BLaER1 treated with 17β-estradiol and CSF1 and Interleukin-3, amounts not matched to agents 10 nM and 100 nM (cell line): ENCODE measurements around the gene CXCL12.
A peak's percentile ranks its signal among the peaks of the same experiment; 100 is the strongest.

Source experiments
- H3K27ac ChIP-seq, 11 experiments: shearing (Covaris generic); formaldehyde crosslinking; 2 replicates each; pipeline ENCODE4 v1.8.1; 2022
- H3K27me3 ChIP-seq, 11 experiments: shearing (Covaris generic); formaldehyde crosslinking; 2 replicates each; pipeline ENCODE4 v1.8.1; 2022
- H3K36me3 ChIP-seq, 11 experiments: shearing (Covaris generic); formaldehyde crosslinking; 2 replicates each; pipeline ENCODE4 v1.8.1; 2022
- H3K4me1 ChIP-seq, 10 experiments: shearing (Covaris generic); formaldehyde crosslinking; 2 replicates each; pipeline ENCODE4 v1.8.1; 2022
- H3K4me2 ChIP-seq, 11 experiments: shearing (Covaris generic); formaldehyde crosslinking; 2 replicates each; pipeline ENCODE4 v1.8.1; 2022
- H3K4me3 ChIP-seq, 10 experiments: shearing (Covaris generic); formaldehyde crosslinking; 2 replicates each; pipeline ENCODE4 v1.8.1; 2022
- H3K9ac ChIP-seq, 11 experiments: shearing (Covaris generic); formaldehyde crosslinking; 2 replicates each; pipeline ENCODE4 v1.8.1; 2022
- H3K9me3 ChIP-seq, 11 experiments: shearing (Covaris generic); formaldehyde crosslinking; replicated peaks in 1 of 11; 2 replicates each; pipeline ENCODE4 v1.8.1; 2022
- H4K20me1 ChIP-seq, 11 experiments: shearing (Covaris generic); formaldehyde crosslinking; 2 replicates each; pipeline ENCODE4 v1.8.1; 2022
- Cebpa-rat ChIP-seq, 11 experiments: shearing (Covaris generic); IDR thresholded peaks; 2 replicates each; pipeline ENCODE4 v1.8.1; 2022

Gene CXCL12

DNA sequence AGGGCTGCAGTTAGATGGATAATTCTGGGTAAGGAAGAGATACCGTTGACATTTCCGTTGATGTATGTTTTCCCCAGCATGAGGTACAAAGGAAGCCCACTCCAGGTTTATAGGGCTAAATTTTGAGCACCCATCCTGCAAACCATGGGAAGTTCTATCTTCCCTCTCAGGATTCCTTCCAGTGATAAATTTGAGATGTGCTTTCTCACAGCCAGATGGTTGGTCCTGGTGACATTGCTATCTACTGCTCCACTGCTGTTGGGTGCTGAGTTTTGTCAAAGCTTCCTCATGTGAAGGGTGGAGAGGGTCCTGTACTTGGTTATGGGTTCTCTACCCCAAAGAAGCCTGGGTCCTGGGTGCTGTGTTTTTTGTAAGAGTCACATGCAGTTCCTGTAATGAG lies 57.4 kb downstream of the CXCL12 start:
- Histone ChIP-seq H3K27ac (no peak overlapping the region), H3K9me3 (no peaks in the 10 kb centered on the region), H3K4me1 (peaks cover 0 to 8% (median 0%) of the 10 kb centered on the region in 10 experiments; a peak in 6 of 20 replicates), H3K27me3 (no peaks in the 10 kb centered on the region), H3K9ac (no peak overlapping the region), H4K20me1 (no peaks in the 10 kb centered on the region), H3K4me2 (peak overlapping the region in 1 of 11 experiments; percentile 33; a peak in 1 of 22 replicates), H3K36me3 (no peaks in the 10 kb centered on the region), H3K4me3 (no peak overlapping the region)
- no peak for TF ChIP-seq Cebpa-rat (IDR thresholded peaks at IDR 0.05)
